ENCODE data around the gene TRIM28.

TRIM28 gene

GRCh38 chr19:58549664-58550361 is 5.9 kb downstream of the TRIM28 start:
- no peak for DNase-seq

GRCh38 chr19:58550362-58551122 is 6.7 kb downstream of the TRIM28 start:
- no peak for DNase-seq

GRCh38 chr19:58551123-58551497 is 7.2 kb downstream of the TRIM28 start:
- no peak for DNase-seq

GRCh38 chr19:58551577-58552471 is 8.0 kb downstream of the TRIM28 start:
- DNase-seq: no peak

GRCh38 chr19:58552655-58553054 is 8.8 kb downstream of the TRIM28 start:
- no peak for DNase-seq

GRCh38 chr19:58553799-58554493 is 10.1 kb downstream of the TRIM28 start:
- no peak for DNase-seq

GRCh38 chr19:58554494-58555368 is 10.9 kb downstream of the TRIM28 start, which contains the start of gene CHMP2A:
Gene CHMP2A (minus strand): TSS chr19:58555105. CDS start chr19:58554212, 893 bp downstream.
- DNase-seq: peak; percentile 98

- DNase-seq: no peak
Observed at GRCh38 chr19:58555369-58555885, 11.6 kb downstream of the TRIM28 start.

GRCh38 chr19:58555920-58556621 is 12.2 kb downstream of the TRIM28 start:
- DNase-seq: no peak

GRCh38 chr19:58556622-58557220 is 12.9 kb downstream of the TRIM28 start:
- no peak for DNase-seq

- DNase-seq: no peak
Observed at GRCh38 chr19:58557221-58558065, 13.6 kb downstream of the TRIM28 start.

GRCh38 chr19:58558066-58558622 is 14.3 kb downstream of the TRIM28 start, which contains the start of gene UBE2M:
Gene UBE2M (minus strand): TSS chr19:58558611. CDS start chr19:58558381, 230 bp downstream.
- DNase-seq: peak; percentile 51

- DNase-seq: peak; percentile 99
Observed at GRCh38 chr19:58558623-58559274, 14.9 kb downstream of the TRIM28 start.

- no peak for DNase-seq
Observed at GRCh38 chr19:58559275-58560006, 15.6 kb downstream of the TRIM28 start.

- DNase-seq: no peak
Observed at GRCh38 chr19:58560007-58560887, 16.4 kb downstream of the TRIM28 start.

GRCh38 chr19:58560921-58561320 is 17.1 kb downstream of the TRIM28 start:
- no peak for DNase-seq
